Measurements from ENCODE around the gene ZDHHC13.

ZDHHC13 gene, protein sequence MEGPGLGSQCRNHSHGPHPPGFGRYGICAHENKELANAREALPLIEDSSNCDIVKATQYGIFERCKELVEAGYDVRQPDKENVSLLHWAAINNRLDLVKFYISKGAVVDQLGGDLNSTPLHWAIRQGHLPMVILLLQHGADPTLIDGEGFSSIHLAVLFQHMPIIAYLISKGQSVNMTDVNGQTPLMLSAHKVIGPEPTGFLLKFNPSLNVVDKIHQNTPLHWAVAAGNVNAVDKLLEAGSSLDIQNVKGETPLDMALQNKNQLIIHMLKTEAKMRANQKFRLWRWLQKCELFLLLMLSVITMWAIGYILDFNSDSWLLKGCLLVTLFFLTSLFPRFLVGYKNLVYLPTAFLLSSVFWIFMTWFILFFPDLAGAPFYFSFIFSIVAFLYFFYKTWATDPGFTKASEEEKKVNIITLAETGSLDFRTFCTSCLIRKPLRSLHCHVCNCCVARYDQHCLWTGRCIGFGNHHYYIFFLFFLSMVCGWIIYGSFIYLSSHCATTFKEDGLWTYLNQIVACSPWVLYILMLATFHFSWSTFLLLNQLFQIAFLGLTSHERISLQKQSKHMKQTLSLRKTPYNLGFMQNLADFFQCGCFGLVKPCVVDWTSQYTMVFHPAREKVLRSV

DNA sequence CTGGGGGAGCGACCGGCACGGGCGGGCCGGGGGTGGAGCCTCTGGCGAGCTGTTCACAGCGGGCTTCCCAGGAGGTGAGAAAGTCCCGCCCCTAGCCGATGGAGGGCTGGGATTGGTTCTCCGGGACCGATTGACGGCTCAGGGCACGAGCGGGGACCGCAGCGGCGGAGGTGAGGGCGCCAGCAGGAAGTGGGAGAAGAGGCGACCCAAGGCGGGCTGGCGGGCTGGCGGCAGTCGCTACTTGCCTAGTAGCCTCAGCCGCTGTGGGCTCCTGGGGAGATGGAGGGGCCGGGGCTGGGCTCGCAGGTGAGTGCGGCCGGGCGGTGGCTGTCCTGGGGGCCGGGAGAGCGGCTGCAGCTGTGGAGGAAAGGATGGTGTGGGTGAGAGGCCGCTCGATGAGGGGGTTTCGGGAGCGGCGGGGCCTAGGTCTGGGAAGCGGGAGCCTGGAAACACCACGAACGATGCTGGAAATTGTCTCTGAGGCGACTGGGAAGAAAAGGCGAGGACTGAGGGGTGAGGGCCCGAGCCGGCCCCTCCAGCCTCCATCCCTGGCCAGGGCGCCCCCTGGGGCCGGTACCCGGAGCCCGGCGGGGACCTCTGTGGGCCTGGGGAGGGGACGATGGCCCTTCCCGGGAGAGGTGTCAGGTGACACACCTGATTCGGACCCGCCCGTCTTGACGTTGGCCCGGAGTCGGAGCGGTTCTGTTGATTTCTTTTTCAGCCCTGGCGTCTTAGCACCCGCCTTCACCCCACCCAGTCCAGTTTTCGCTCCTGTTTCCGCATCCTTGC lies at the start of gene ZDHHC13:
ZDHHC13 (plus strand) TSS at position 198 of the 789 bp plus-strand sequence; CDS start at position 280, 82 bp downstream.
- in situ Hi-C loops (cut with MboI; ENCODE audit: low pct_unique_long_range_greater_than_20kb, low sequenced_read_pairs) = no loop called here

DNA sequence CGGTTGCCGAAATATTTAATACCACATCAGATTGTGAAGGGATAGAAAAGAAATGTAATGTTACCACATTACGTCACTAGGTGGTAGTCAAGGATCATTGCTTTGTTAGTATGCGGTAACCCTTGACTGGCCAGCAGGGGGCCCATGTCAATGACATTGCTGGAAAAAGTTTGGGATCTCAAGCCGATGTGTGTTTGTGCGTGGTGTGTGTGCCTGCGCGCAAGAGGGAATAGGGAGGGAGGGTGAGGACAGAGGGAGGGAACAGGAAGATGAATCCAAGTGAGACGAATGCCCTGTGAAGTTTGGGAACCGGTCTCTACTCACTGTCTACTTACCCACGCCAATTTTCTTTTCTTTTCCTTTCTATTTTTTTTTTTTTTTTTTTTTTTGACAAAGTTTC lies 45.7 kb upstream of the ZDHHC13 start:
- peak; percentile 83 for DNase-seq
- in situ Hi-C loops (cut with MboI; ENCODE audit: low pct_unique_long_range_greater_than_20kb, low sequenced_read_pairs) = no loop called here

More for the DNA sequence above, at the start of gene ZDHHC13:
- DNase-seq = peak; percentile 93

- DNase-seq = no peak
- in situ Hi-C loops (cut with MboI; ENCODE audit: low pct_unique_long_range_greater_than_20kb, low sequenced_read_pairs) = no loop called here
Observed at GRCh38 chr11:19072464-19072863, 44.5 kb upstream of the ZDHHC13 start.

DNA sequence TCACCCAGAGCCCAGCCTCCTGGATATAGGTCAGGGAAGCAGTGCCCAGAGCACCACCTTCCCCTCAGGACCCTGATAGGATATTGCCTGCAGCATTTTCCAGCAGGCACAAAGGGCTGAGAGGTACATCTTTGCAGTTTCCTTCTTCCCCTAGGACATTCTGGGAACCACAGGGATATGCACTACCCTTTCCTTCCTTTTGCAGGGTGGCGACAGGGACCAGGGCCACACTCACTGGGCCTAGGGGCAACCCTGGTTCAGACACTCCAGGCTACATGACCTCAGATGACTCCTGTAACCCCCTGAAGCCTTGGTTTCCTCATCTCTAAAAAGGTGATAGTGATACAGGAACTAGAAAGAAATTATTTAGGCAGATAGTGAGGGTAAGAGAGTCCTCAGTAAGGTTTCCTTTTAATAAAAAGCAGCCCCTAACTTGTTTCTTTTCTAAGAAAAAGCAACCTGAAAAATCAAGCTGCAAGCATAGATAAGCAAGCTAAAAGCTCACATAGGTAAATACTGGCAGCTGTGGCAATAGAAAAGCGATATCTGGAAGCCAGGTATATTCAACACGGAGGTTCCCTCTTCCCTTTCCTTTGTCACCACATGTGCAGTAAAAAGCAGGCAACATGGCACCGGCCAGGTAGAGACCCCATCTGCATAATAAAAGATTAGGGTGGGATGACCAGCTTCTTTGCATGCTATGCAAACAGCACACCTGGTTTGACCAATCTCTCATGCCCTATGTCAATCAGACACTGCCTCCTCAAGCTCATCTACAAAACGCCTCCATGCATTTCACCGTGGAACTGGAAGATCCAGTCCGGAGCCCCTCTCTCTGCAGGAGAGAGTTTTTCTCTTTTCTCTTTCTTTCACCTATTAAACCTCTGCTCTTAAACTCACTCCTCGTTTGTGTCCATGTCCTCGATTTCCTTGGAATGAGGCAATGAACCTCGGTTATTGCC lies 43.2 kb upstream of the ZDHHC13 start:
- no peak for DNase-seq
- in situ Hi-C loops (cut with MboI; ENCODE audit: low pct_unique_long_range_greater_than_20kb, low sequenced_read_pairs) = no loop called here

DNA sequence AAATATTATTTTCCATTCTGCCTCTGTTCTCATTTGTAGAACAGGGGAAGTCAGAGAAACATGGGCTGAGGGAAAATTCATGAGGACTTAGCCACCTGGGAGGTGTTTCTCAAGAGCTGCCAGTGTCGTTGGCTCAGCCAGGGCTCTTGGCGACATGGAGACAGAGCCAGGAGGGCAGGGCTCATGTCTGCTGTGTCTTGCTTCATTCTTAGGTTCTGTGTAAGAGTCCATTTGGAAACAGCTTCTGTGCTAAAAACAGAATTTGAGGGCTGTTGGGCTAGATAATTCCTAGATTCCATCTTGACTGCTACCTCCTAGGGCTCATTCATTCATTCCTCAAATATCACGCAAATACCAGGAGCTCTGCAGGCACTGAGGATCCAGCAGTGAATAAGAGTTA lies 41.3 kb upstream of the ZDHHC13 start:
- no peak for DNase-seq
- in situ Hi-C loops (cut with MboI; ENCODE audit: low pct_unique_long_range_greater_than_20kb, low sequenced_read_pairs) = loop anchor here (25.0 kb wide), 1 partner anchor 462 kb away; no protein-coding TSS in a partner anchor

DNA sequence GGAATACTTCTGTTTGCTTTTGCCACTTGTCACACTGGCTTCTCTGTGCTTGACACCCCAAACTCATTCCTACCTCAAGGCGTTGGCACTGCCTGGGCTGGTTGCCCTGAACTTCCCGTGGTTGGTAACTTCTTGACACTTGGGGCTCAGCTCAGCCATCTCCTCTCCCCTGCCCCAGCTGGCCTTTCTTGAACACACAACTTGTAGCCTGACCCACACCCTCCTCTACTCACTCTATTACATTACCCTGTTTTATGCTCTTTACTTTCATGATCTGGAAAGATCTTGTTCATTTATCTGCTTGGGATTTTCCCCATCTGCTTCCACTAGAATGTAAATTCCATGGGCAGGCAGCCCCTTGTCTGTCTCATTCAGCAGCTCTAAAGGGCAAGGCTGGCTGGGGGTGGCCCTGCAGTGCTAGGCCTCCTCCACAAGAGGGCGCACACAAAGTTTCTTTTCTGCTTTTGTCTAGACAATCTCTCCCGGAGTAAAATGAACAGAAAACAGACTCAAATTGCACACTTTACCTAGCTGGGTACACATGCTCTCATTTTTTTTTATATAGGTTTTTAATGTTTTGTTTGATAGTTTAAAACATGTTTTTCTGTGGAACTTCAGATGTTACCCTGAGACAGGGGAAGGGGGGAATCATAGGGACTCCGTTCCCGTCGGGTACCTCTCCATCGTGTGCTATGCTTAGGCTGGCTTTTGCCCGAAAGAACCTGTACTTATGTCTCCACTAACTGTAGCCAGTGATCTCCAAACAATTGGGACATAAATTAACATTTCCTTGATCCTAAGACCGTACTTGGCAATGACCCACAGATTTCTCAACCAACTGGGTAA lies 40.0 kb upstream of the ZDHHC13 start:
- in situ Hi-C loops (cut with MboI; ENCODE audit: low pct_unique_long_range_greater_than_20kb, low sequenced_read_pairs) = loop anchor here (25.0 kb wide), 1 partner anchor 460 kb away; no protein-coding TSS in a partner anchor
- peak; percentile 73 for DNase-seq

- in situ Hi-C loops (cut with MboI; ENCODE audit: low pct_unique_long_range_greater_than_20kb, low sequenced_read_pairs) = loop anchor here (25.0 kb wide), 1 partner anchor 459 kb away; no protein-coding TSS in a partner anchor
- no peak for DNase-seq
Observed at GRCh38 chr11:19077965-19078364, 39.0 kb upstream of the ZDHHC13 start.

DNA sequence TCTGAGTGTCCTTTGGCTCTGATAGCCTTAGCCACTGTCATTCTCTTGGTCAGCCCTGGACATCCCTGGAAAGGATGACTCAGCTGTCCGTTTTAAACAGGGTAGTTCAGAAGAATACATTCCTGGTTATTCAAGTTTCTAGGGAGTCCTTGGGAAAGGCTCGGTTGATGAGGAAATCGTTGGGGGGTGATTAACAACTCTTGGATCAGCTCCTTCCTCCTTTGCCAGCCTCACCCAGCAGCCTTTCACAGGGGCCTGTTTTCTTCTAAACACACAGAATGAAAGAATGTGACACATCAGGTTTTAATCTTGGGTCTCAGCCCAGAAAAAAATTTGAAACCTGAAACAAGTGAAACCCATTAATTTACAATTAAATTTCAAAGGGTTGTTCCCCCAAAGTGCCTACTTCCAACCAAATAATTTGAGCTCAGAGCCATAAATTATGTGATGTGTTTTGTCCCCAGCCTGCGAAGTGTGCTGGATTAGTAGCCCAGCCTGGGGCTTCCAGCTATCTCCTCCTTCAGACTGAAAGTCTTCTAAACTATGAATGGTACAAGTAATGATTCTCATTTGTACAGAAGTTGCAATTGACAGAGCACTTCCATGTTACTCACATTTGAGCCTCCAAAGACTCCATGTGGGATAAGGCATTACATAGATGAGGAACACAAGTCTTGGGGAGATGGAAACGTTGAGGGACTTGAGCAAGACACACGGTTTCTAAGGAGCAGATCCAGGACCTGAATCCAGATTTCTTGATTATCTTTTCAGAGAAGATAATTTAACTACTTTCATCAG lies 37.1 kb upstream of the ZDHHC13 start:
- in situ Hi-C loops (cut with MboI; ENCODE audit: low pct_unique_long_range_greater_than_20kb, low sequenced_read_pairs) = loop anchor here (25.0 kb wide), 1 partner anchor 457 kb away; no protein-coding TSS in a partner anchor
- DNase-seq = no peak

DNA sequence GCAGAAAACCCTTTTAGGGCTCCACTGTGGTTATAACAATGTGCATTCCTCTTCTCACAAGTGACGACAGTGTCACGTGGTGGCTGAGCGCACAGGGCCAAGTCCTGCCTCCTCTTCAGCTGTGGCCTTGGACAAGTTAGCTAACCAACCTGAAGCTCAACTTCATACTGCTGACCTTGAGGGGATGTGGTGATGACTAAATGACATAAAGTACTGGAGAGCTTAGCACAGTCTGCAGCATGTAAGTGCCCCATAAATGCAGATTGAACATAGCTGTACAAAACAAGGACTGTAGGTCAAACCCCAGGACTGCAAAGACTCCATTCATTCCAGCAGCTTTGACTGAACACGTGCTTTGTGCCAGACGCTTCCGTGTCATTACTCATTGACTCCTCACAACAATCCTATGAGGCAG lies 36.4 kb upstream of the ZDHHC13 start:
- DNase-seq = no peak
- in situ Hi-C loops (cut with MboI; ENCODE audit: low pct_unique_long_range_greater_than_20kb, low sequenced_read_pairs) = loop anchor here (25.0 kb wide), 1 partner anchor 457 kb away; no protein-coding TSS in a partner anchor

GRCh38 chr11:19083166-19083565 lies 33.8 kb upstream of the ZDHHC13 start:
- in situ Hi-C loops (cut with MboI; ENCODE audit: low pct_unique_long_range_greater_than_20kb, low sequenced_read_pairs) = loop anchor here (25.0 kb wide), 1 partner anchor 454 kb away; no protein-coding TSS in a partner anchor
- DNase-seq = no peak

DNA sequence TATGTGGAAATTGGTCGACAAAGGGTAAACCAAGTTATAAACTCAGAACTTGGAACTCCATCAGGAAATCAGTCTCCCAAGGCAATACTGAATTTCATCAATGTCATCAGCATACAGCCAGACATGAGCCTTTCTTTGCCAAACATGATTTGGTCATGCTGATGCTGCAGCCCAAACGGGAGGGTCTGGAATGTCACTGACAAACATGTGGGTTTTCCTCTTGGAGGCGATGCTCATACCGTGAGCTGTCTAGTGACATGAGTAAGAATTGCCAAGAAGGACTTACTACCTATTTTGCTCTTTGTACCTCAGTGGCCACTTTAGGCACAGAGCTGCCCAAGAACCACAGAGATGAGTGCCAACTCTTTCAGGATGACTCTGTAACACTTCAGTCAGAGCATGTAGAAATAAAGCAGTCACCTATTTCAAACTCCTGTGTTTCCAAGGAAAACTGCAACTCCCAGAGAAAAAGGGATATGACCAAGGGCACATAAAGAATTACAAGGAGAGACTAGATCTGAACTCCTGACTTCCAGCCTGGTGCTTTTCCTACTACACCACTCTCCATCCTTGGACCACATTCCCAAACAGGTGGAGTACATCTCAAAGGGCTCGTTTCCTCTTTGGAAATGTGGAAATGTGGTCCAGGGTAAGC lies 32.2 kb upstream of the ZDHHC13 start:
- DNase-seq = no peak
- in situ Hi-C loops (cut with MboI; ENCODE audit: low pct_unique_long_range_greater_than_20kb, low sequenced_read_pairs) = loop anchor here (25.0 kb wide), 1 partner anchor 453 kb away; no protein-coding TSS in a partner anchor

DNA sequence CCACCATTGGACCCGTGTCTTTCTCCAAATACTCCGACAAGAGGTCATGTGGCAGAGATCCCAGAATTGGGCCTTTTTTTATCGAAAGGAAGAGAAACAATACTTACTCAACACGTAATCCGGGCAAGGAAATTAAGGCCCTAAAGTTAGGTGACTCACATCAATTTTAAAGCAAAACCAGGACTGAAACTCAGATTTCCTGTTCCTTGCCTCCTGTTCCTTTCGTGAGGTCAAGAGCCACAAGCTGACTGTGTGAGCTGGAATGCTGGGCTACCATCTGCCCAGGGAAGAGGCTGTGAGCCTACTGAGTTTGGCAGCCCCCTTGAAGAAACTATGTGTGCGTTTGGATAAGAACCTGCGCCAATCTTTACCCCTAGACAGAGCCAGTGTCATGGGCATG lies 29.3 kb upstream of the ZDHHC13 start:
- in situ Hi-C loops (cut with MboI; ENCODE audit: low pct_unique_long_range_greater_than_20kb, low sequenced_read_pairs) = loop anchor here (25.0 kb wide), 1 partner anchor 450 kb away; no protein-coding TSS in a partner anchor
- DNase-seq = no peak

- in situ Hi-C loops (cut with MboI; ENCODE audit: low pct_unique_long_range_greater_than_20kb, low sequenced_read_pairs) = loop anchor here (25.0 kb wide), 1 partner anchor 449 kb away; no protein-coding TSS in a partner anchor
- no peak for DNase-seq
Observed at GRCh38 chr11:19088791-19089190, 28.2 kb upstream of the ZDHHC13 start.

- in situ Hi-C loops (cut with MboI; ENCODE audit: low pct_unique_long_range_greater_than_20kb, low sequenced_read_pairs) = loop anchor here (25.0 kb wide), 1 partner anchor 448 kb away; no protein-coding TSS in a partner anchor
- DNase-seq = no peak
Observed at GRCh38 chr11:19089421-19089820, 27.5 kb upstream of the ZDHHC13 start.

DNA sequence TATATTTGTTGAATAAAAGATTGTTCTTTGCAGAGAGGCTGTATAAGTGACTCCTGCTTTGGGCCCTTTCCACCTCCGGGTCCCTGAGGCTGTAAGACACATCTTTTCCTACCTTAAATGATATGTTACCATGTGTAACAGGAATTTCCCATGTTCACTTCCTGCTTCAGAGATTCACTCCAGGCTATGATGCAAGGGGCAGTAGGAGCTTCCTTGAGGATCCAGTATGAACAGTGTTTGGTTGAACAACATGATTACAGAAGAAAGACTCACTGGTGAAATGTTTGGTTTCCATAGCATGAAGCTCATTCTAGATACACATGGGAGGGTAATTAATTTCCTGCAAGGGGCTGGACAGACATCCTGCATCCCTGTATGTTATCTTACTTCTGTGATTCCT lies 25.6 kb upstream of the ZDHHC13 start:
- in situ Hi-C loops (cut with MboI; ENCODE audit: low pct_unique_long_range_greater_than_20kb, low sequenced_read_pairs) = loop anchor here (25.0 kb wide), 1 partner anchor 446 kb away; no protein-coding TSS in a partner anchor
- no peak for DNase-seq

DNA sequence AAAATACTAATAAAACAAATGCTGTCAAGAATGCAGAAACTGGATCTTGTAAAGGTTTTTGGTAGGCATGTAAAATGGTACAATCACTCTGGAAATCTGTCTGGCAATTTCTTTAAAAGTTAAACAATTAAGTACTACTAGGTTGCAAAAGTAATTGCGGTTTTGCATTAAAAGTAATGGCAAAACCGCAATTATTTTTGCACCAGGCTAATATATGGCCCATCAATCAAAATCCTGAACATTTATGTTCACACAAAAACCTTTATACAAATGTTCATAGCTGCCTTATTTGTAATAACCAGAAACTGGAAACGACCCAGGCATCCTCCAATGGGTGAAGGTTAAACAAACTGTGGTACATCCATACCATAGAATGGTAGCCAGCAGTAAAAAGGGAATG lies 24.6 kb upstream of the ZDHHC13 start:
- DNase-seq = no peak
- in situ Hi-C loops (cut with MboI; ENCODE audit: low pct_unique_long_range_greater_than_20kb, low sequenced_read_pairs) = loop anchor here (25.0 kb wide), 1 partner anchor 445 kb away; no protein-coding TSS in a partner anchor
